Mesenteric fat pad (tissue), 1 donor: ENCODE results near the gene PIM2. TPM values are rescaled to one million over a fixed set of nuclear protein-coding genes. Genes with fewer than 3 reads are reported as not detected.

Experiments
- DNase-seq: peaks from one replicate; pipeline ENCODE4 v3.0.0-alpha.2; 2020; ENCODE audit warnings: low spot score
- long read RNA-seq: library from polyadenylated mRNA; unstranded; transcript quantifications from one replicate; pipeline ENCODE4 v2.0.0, GENCODE V29; 2020
- total RNA-seq: library from RNA; stranded (reverse); fragmentation: NEBNext Ultra II Directional; extraction: Animal tissue kit (Norgen Biotek cat#: 25700); gene quantifications from one replicate; pipeline ENCODE4 v1.2.1, GENCODE V29; 2021
- donor health status: DM: yes; HTN: yes; CAD: no.

Gene PIM2
- 5.7 TPM for total RNA-seq
- long read RNA-seq, transcript PIM2-201 (6 exons, 2,075 nt) = major isoform, 10 of 13 reads
- long read RNA-seq, partial matches to known transcripts = 1 of 13 reads
- long read RNA-seq, other reads (novel, unspliced or antisense) = 1 of 13 reads

DNA sequence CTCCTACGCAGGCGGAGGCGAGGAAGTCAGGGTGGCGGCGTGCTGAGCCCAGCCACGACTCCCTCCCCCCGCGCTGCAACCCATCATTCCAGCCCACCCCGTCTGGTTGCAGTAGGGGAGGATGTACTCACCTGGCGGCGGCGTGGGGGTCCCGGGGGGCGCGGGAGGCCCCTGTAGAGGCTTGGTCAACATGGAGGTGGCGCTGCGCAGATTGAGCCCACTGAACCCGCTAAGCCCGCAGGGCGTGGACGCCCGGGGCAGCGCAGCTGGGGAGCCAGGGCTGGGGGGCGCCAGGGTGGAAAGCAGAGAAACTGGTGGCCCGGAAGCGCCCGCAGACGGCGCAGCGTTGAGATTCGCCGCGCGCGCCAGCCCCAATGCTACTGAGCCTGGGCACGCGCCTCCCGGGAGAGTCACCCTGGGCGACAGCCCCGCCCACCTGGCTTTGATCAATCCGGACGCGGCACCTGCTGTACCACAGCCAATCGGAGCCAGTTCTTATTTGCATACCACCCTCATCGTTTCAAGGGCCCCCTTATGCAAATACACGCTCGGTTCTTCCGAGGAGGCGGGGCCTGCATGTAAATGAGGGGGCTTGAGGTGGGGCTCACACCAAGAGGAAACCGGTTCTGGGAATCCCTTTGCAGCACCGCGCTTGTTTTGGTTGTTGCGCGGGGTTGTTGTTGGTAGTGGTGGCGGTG lies at the start of gene PIM2:
Gene PIM2 (minus strand): TSS at position 382 of the 698 bp plus-strand sequence. CDS start 190 bp downstream, at position 192.
- peak; percentile 94 for DNase-seq

DNA sequence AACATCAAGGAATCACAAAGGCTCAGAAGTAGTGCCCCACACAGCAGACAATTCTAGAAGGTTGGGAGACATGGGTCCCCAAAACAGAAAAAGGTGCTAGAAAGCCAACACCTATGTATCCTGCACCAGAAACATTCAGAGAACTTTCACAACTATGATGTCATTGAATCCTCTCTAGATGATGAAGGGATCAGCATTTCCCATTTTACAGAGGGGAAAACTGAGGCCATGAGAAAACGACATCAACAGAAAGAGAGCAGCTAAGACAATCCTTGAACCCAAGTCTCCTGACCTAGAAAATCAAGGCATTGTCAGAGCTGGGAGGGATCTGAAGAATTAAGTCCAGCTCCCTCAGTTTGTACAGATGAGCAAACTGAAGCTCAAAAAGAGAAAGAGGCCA lies 49.6 kb upstream of the PIM2 start:
- no peak for DNase-seq

DNA sequence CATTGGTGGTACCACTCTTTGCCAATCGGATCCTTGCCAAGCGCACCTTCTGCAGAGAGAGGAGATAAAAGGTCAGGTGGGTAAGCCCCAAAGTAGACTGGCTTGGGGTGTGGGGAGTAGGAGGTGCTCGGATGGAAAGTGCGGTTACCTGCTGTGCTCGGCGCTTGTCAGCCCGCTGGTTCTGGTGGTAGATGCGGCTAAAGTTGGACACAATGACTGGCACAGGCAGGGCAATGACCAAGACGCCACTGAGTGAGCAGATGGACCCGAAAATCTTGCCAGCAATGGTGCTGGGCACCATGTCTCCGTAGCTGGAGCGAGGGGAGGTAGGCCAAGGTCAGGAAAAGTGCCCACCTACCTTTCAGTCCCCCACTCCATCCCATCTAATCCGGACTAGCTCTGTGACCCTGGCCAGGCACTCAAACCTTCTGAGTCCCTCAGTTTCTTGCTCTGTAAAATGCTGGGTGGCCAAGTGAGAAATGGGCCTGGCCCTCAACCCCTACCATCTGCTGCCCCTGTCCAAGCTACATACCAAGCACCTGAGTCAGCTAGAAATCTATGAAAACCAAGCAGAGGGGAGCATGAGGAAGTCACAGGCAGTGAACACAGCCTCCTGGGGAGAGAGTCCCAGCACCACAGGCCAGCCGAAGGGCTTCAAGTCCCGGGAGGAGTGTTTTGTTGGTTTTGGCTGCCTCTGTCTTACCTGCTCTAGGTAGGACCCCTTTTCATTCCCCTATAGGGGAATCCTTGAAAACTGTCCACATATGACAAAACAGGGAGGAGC lies 48.2 kb upstream of the PIM2 start:
- no peak for DNase-seq

DNA sequence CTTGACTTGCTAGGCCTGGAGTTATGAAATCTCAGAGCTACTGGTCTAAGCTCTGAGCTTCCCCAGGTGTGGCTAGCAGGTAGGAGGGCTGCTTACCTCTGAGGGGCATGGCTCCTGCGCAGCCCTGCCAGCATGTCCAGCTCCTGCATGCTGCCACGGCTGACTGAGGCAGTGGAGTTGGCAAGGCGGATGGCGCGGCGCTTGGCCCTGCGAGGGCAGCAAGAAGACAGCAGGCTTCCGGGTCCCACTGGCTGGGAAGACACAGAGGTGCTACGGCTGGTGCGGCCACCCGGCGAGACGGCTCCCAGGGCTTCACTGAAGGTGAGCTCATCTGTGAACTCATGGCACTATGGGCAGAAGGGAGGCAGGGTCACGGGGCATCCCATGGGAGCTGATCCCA lies 47.1 kb upstream of the PIM2 start:
- DNase-seq = no peak

DNA sequence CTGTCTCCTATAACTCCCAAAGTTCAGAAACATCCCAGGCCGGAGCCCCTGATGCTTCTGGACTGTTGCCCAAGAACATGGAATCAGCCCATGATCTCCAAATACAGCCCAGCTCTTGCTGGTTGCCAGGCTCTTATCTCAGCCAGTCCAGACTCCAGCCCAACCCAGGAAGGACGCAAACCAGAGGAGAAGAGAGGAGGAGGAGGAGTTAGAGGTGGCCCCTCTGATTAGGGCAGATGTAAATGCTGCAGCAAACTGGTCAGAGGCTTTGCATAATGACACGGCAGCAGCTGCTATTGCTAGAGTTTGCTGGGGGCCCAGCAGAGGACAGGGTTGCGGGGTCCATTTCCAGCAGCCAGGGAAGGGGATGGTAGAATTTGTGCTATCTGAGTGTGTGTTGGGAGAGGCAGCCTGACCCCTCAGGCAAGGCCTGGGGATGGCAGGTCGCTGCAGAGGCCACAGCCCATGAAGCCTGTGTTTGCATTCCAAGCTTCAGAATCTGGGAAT lies 42.8 kb upstream of the PIM2 start:
- no peak for DNase-seq

DNA sequence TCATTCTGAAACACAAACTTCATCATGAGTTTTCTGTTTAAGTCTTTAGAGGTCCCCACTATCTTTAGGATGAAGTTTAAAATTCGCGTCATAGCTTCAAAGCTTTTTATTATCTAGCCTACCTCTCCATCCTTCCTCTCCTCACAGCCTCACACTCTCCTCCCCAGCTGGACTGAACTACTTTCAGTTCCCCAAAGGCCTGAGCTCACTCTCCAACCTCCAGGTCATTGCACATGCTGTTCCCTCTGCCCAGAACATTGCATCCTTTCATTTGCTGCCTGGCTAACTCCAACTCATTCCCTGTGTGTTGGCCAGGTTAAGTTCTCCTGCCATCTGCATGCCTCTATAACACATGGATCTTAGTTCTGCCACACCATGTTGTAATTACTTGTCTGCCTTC lies 41.5 kb upstream of the PIM2 start:
- DNase-seq = no peak

DNA sequence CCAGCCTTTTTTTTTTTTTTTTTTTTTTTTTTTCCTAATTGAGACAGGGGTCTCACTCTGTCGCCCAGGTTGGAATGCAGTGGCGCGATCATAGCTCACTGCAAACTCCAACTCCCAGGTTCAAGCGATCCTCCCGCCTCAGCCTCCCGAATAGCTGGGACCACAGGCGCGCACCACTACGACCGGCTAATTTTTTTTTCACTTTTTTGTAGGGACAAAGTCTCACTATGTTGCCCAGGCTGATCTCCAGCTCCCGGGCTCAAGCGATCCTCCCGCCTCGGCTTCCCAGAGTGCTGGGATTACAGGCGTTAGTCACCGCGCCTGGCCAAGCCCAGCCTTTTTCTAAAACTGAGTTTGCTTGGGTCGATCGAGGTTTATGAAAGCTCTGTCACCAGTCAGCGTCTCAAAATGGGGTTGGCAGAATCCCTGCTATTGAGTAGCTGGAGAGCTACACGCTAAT lies 39.8 kb upstream of the PIM2 start:
- no peak for DNase-seq

DNA sequence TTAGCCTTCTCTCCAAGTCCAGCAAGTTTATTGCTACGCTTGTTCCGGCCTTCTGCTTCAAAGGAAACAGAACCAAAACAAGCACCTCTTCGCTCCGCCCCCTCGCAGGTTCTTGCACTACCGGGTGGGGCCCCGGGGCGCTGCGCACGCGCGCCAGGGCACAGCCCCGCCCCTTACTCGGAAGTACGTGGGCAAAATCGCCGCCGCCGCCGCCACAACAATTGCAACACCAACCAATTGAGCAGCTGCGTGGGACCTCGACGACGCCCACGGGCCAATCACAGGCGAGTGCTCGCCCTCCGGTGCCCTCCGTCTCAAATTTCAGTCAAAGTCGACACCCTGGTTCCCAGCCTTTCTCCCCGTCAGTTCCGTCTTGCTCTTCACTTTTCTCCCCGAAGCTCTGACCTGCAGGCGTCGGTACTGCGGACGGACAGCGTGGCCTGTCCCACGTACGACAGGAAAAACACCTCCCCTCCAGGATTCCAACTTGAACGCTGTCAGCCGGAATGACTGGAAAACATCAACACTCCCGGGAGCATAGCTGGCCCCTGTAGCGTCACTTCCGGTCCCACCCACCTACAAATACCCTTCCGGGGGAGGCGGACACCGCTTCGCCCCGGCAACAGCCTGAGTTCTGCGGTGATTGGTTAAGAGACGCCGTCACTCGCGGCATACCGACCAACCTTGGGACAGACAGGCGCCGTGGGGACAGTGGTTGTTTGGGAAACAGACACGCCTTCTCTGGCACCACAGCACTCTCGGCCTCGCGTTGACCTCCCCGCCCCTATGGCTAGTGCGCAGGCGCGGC lies 39.2 kb upstream of the PIM2 start:
- peak; percentile 97 for DNase-seq

DNA sequence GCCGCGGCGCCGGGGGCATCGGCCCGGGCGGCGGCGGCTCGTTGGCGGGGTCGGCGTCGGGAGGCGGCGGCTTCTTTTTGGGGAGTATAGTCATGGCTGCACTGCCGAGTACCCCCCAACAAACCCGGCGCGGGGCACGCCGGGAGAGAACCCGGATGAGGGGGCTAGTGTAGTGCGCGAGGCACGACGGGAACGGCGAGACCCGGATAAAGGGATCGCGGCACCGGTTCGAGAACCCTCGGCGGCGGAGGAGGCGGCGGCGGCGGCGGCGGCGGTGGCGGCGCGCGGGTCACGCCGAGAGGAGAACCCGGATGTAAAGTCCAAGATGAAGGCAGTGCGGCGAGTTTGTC lies 38.6 kb upstream of the PIM2 start, which contains the start of gene OTUD5:
Gene OTUD5 (minus strand): TSS at position 131 of the 350 bp plus-strand sequence. CDS start 37 bp downstream, at position 94.
- DNase-seq = no peak

DNA sequence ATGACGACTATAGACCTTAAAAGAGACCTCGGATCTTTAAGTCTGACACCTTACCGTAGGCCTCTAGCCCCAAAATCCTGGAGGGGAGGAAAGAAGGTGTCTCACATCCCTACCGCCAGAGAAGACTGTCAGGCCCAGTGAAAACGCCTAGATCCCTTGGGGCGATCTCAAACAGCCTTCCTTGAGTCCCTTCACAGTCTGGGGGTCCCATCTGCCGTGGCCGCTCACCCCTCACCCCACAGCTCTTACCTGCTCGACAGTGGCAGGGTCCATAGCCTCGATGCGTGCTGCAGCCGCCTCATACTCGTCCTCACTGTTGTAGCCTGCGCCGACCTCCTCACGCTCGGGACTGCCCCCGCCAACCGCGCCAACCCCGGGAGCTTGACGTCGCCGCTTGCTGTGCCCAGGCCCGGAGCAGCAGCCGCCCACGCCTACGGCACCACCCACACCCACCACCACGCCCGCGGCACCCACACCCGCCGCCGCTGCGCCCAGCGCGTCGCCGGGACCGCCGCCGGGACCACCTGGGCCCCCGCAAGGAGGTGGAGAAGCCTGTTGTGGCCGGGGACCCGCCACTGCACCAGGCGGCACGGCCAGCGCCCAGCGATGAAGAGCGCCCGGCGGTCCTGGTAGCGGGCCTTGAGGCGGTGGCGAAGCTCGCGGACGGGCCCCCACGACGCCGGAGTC lies 38.0 kb upstream of the PIM2 start:
- no peak for DNase-seq

DNA sequence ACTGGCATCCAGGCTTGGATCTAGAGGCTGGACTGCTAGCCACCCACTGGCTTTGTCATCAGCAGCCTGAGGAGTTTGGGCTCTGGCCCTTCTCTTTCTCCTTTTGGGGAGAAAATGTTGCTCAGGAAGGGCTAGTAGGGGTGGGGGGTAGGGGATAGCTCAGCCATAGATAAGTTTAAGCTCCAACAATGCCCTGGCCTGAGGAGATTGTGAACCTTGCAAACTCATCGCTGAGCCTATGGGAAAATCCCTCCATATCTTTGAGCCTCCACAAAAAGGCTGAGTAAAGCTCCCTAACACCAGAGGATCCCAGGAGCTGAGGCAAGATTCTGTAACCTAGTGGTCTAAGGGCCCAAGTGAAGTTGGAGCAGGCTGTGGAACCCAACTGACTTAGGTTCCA lies 29.8 kb upstream of the PIM2 start:
- no peak for DNase-seq

DNA sequence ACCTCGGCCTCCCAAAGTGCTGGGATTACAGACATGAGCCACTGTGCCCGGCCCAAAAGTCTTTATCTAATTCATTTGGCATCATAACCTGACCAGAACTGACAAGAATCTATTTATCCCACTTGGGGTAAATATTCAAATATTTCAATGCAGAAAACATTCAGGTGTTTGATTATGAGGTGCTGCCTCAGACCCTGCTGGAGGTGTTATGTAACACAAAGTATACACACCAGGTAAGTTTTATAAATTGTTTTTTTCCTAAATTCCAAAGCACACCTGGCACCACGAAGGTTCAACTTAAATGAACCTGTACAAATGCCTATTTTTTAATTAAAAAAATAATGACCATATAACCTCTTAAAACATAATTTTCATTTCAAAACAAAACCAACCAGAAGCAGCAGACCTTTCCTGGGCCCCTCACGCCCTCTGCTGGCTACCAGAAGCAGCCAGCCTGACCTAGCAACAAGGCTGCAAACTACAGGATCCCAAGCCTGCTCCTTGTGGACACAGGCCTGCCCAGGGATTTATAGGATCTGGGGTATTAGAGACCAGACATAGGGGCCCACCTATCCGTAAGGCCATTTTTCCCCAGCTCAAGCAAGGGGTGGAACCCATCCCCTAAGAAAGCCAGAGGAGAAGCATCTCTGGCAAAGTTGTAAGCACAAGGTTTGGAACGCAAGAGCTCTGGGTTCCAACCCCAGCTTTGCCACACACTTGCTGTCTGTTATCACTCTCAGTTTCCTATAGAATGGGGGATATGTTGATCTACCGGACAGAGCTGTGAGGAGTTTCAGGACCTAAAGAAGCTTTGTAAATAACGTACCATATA lies 26.9 kb upstream of the PIM2 start:
- no peak for DNase-seq

DNA sequence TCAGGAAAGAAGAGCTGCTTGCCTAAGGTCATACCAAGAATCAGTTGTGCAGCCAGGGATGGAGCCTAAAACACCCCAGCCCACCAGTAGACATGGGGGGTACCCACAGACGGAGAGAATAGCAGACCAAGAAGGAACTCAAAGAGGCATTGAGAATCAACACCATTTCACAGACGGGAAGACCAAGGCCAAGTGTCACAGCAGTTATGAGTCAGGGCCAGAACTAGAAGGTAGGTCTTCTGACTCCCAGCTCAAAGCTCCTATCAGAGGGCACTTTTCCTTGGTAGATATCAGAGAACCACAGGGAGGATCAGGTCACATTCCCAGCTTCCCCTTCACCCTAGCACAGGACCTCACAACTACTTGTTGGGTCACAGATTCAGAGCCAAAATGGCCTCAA lies 24.1 kb upstream of the PIM2 start:
- no peak for DNase-seq

DNA sequence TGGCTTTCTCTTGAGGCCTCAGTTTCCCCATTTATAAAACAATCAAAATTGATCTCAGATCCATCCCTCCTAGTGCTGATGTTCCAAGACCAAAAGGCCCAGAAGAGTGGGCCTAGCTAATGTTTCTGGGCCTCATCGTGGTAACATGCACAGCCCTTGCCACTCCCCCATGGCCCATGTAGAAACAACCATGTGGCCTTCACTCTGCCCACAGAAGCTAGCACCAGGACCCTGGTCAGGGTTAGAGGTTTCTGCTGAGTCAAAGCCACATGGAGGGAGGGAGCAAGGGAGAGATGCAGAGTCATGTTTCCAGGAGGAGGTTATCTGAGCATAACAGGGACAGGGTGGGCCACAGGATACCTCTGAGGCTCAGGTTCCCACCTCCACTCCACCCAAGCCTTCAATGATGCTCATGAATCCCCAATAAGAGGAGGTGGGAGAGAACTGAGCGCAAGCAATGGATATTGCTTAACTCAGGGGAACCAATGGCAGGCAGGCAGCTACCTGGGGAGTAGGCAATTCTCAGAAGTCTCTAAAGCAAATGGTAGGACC lies 21.7 kb upstream of the PIM2 start:
- no peak for DNase-seq

DNA sequence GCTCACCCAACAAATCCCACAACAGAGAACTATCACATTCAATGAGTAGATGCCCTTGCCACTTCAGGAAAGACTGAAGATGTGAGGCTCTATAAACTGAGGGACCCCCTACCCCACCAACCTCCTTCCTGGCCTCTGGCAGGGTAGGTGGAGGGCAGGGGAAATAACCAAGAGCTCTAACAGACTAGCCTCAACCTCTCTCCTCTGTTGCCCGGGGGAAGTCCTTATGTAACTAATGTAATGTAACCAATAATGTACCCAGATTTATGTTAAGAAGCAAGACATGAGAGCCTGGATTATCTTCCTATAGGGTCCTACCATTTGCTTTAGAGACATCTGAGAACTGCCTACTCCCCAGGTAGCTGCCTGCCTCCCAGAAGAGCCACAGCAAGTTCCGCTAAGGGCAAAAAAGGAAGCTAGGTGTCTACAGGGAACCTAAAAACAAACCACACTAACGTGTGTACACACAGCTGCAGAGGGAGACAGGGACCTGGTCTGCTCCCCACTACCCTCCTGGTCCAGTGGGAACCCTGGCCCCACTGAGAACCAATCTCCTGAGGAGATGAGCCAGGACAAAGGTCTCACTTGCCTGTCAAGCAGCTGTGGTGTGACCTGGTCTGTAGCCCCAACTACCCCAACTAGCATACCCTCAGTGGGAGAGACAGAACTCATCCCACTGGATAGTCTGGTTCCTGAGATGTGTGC lies 20.9 kb upstream of the PIM2 start:
- DNase-seq = no peak

DNA sequence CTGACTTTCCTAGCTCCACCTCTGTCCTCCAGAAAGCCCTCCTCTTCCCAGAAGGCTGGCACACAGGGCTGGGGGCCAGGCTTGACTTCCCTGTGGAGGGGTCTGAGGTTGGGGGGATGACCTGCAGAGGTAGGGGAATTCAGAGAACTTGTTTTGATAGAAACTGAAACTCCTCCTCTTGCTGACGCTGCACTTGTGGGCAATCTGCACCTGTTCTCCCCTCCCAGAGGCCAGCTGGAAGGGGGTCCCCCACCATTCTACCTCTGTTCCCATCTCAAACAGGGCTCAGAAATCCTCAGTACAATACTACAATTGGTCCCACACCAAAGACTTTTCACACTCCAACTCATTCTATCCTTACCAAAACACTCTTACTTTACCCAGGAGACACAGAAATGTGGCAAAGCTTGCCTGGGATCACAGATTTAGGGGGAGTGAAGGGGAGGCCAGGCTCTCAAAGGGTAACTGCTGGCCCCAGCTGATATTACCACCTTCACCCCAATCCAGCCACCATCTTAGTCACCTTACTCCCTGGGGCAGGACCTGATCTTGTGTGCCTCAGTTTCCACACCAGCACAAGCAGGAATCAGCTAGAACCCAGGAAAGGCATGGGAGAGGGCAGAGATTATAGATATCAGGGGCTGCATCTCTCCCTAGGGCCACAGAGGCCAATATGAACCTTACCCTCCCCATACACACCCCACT lies 20.0 kb upstream of the PIM2 start:
- DNase-seq = no peak

DNA sequence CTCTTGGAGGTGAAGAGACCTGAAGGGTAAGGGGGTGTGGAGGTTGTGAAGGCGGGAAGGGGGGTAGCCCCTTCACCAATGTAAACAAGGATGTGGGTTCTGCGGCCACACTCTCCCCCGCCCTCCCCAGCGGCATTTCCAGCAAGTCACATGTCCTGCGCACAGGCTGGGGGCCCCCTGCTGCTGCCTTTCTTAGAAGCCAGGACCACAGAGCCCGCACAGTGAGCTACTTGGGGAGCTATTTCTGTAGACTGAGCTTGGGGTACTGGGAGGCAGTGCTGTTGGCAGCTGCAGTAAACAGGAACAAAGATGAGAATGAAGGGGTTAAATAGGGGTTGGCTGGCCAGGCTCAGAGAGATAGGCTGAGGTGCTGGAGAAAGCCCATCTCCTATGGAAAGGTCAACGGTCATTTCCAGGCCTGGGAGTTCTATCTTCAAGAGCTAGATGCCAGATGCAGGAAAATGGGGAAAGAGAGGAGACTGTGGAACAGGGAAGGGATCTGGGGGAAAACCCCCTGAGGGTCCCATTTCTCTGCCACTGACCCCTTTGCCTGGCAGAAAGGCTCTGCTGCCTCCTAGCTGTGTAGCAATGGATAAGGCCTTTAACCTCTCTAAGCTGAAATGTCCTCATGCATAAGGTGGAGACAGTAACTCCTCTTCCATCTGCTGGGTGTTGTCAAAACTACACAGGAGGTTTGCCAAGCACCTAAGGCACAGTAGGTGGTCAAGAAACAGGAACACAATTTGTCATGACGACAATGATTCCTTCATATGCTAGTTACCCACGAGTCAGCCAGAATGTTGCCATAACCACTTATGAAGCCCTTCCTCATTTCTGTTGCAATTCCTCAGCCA lies 18.5 kb upstream of the PIM2 start:
- no peak for DNase-seq
